HCT116 (cell line): ENCODE measurements around the gene STRN.

Experiments
- CEBPB ChIP-seq: IDR thresholded peaks from 2 replicates; pipeline ENCODE4 v1.6.1; 2012; ENCODE audit warnings: low read depth
- CTCF ChIP-seq, 3 experiments: fragments of 200-600 bp in 1 of 3; sonication (generic) in 1 of 3; IDR thresholded peaks in 2 of 3; conservative IDR thresholded peaks in 1 of 3; 2 replicates each; pipeline ENCODE4 v1.5.1; 2012 to 2017; ENCODE audit warnings: low read depth in 2 of 3, low read length in 2 of 3, antibody characterized with exemption in 1 of 3, borderline replicate concordance in 1 of 3, control low read depth in 1 of 3, mild to moderate bottlenecking in 1 of 3, mixed read lengths in 1 of 3, mixed run types in 1 of 3, moderate library complexity in 1 of 3; ENCODE audit not compliant: insufficient read depth in 1 of 3
- EGR1 ChIP-seq: IDR thresholded peaks from 2 replicates; pipeline ENCODE4 v1.6.1; 2012; ENCODE audit warnings: low read depth
- ELF1 ChIP-seq: IDR thresholded peaks from 2 replicates; pipeline ENCODE4 v1.6.1; 2012; ENCODE audit warnings: low read depth, borderline replicate concordance
- EZH2 ChIP-seq: fragments of 200-600 bp; sonication (generic); IDR thresholded peaks from 2 replicates; pipeline ENCODE4 v1.6.1; 2017; ENCODE audit warnings: antibody characterized with exemption, mixed run types
- EZH2phosphoT487 ChIP-seq: fragments of 200-600 bp; IDR thresholded peaks from 2 replicates; pipeline ENCODE4 v1.6.1; 2018; ENCODE audit warnings: antibody characterized with exemption, borderline replicate concordance
- MAX ChIP-seq: IDR thresholded peaks from 2 replicates; pipeline ENCODE4 v1.6.1; 2012
- POLR2A ChIP-seq: IDR thresholded peaks from 2 replicates; pipeline ENCODE4 v1.7.0; 2011; ENCODE audit warnings: borderline replicate concordance; ENCODE audit not compliant: insufficient read depth, insufficient read length; ENCODE audit errors: extremely low read depth
- POLR2AphosphoS5 ChIP-seq: IDR thresholded peaks from 2 replicates; pipeline ENCODE4 v1.6.1; 2011; ENCODE audit warnings: mild to moderate bottlenecking, low read depth, low read length, moderate library complexity
- REST ChIP-seq: IDR thresholded peaks from 2 replicates; pipeline ENCODE4 v1.6.1; 2012; ENCODE audit warnings: low read depth
- SIN3A ChIP-seq: IDR thresholded peaks from 2 replicates; pipeline ENCODE4 v1.6.1; 2012; ENCODE audit warnings: low read depth
- SP1 ChIP-seq: IDR thresholded peaks from 2 replicates; pipeline ENCODE4 v1.6.1; 2012; ENCODE audit warnings: low read depth
- YY1 ChIP-seq: IDR thresholded peaks from 2 replicates; pipeline ENCODE4 v1.6.1; 2011; ENCODE audit warnings: low read length, low read depth, moderate library complexity, mild to moderate bottlenecking; ENCODE audit not compliant: insufficient replicate concordance; ENCODE audit errors: extremely low read depth

GRCh38 chr2:37013315-37013641 is 46.9 kb upstream of the STRN start:
- TF ChIP-seq POLR2A (no peak), CTCF (IDR thresholded peaks at IDR 0.05 in 2 of 3, conservative IDR thresholded peaks at IDR 0.05 in 1 of 3; ENCODE audit: borderline replicate concordance in 1 of 3, insufficient read depth in 1 of 3, low read depth in 2 of 3, low read length in 2 of 3) (no peak), EZH2 (no peak), MAX (no peak), SIN3A (no peak), EGR1 (no peak), POLR2AphosphoS5 (no peak), CEBPB (no peak), YY1 (no peak), REST (no peak), EZH2phosphoT487 (no peak), SP1 (no peak), ELF1 (no peak)
